B cell (primary cell): ENCODE results near the gene CHAF1B. TPM values are rescaled to one million over a fixed set of nuclear protein-coding genes. Genes with fewer than 3 reads are reported as not detected.

ENCODE experiments used
- ATAC-seq: fragments of 200-7000 bp; cut with Tn5 transposase; one replicate; pipeline ENCODE4 v1.10.0; 2021; ENCODE audit warnings: low read depth, mild to moderate bottlenecking, moderate number of reproducible peaks, moderate library complexity
- CTCF ChIA-PET: fragments of 350-600 bp; sonication (Branson Sonifier 250); formaldehyde crosslinking; loops from one replicate; lab custom pipeline; 2021; ENCODE audit warnings: antibody characterized with exemption, inconsistent platforms; lab: Charles Lee
- POLR2A ChIA-PET: fragments of 350-600 bp; sonication (Branson Sonifier 250); formaldehyde crosslinking; loops from one replicate; lab custom pipeline; 2021; ENCODE audit warnings: antibody characterized with exemption; lab: Charles Lee
- DNase-seq: peaks from one replicate; pipeline ENCODE4 v3.0.0; 2013
- H2AFZ ChIP-seq: 2 replicates; pipeline ENCODE4 v1.6.1; 2012; ENCODE audit warnings: mild to moderate bottlenecking, low read depth, low read length; ENCODE audit not compliant: insufficient read depth, poor library complexity, severe bottlenecking
- H3K27ac ChIP-seq, 2 donors: 1 replicate in 1 of 2; 2 replicates in 1 of 2; pipeline ENCODE4 v1.5.1; 2012 to 2013; ENCODE audit warnings: low read length in 2 of 2, mild to moderate bottlenecking in 2 of 2, moderate library complexity in 1 of 2
- H3K27me3 ChIP-seq, 4 experiments: fragments of 200-600 bp in 1 of 4; sonication (generic) in 1 of 4; replicated peaks in 1 of 4; 1 replicate in 2 of 4; 2 replicates in 2 of 4; pipeline versions ENCODE4 v1.6.1 to v1.7.0; 2013 to 2016; ENCODE audit warnings: low read length in 3 of 4, mild to moderate bottlenecking in 2 of 4, mixed read lengths in 1 of 4, moderate library complexity in 1 of 4; ENCODE audit not compliant: insufficient read depth in 4 of 4, control insufficient read depth in 3 of 4; ENCODE audit errors: control extremely low read depth in 1 of 4
- H3K36me3 ChIP-seq, 2 experiments: replicated peaks in 1 of 2; 1 replicate in 1 of 2; 2 replicates in 1 of 2; pipeline versions ENCODE4 v1.6.1 to v1.7.1; 2013; ENCODE audit warnings: low read length in 1 of 2; ENCODE audit not compliant: insufficient read depth in 2 of 2, control insufficient read depth in 1 of 2; ENCODE audit errors: control extremely low read depth in 1 of 2, extremely low read depth in 1 of 2
- H3K4me1 ChIP-seq, 2 donors: fragments of 200-600 bp in 1 of 2; sonication (generic) in 1 of 2; 1 replicate in 1 of 2; 2 replicates in 1 of 2; pipeline versions ENCODE4 v1.5.1 to v1.6.1; 2013 to 2017; ENCODE audit warnings: low read length in 2 of 2; ENCODE audit not compliant: control insufficient read depth in 2 of 2, insufficient read depth in 2 of 2
- H3K4me2 ChIP-seq: replicated peaks from 2 replicates; pipeline ENCODE3; 2012; ENCODE audit warnings: mild to moderate bottlenecking, low read depth, low read length; ENCODE audit not compliant: poor library complexity, severe bottlenecking
- H3K4me3 ChIP-seq, 5 experiments: fragments of 200-600 bp in 1 of 5; sonication (generic) in 1 of 5; 1 replicate in 3 of 5; 2 replicates in 2 of 5; pipeline versions ENCODE4 v1.5.1 to v1.7.0; 2011 to 2016; ENCODE audit warnings: low read length in 4 of 5, mild to moderate bottlenecking in 4 of 5, low read depth in 2 of 5, control low read depth in 1 of 5, moderate library complexity in 1 of 5; ENCODE audit not compliant: insufficient read depth in 1 of 5; ENCODE audit errors: control extremely low read depth in 1 of 5, extremely low read depth in 1 of 5
- H3K79me2 ChIP-seq: fragments of 200-600 bp; sonication (generic); one replicate; pipeline ENCODE4 v1.6.0; 2016; ENCODE audit warnings: low read length; ENCODE audit not compliant: control insufficient read depth, insufficient read depth
- H3K9ac ChIP-seq: fragments of 200-600 bp; sonication (generic); 2 replicates; pipeline ENCODE4 v1.6.1; 2017; ENCODE audit warnings: mild to moderate bottlenecking, low read length, moderate library complexity
- H3K9me3 ChIP-seq, 3 donors: one replicate each; pipeline versions ENCODE4 v1.6.1 to v1.7.1; 2013; ENCODE audit warnings: low read length in 2 of 3; ENCODE audit not compliant: control insufficient read depth in 2 of 3, insufficient read depth in 1 of 3; ENCODE audit errors: control extremely low read depth in 1 of 3
- H4K20me1 ChIP-seq: 2 replicates; pipeline ENCODE4 v1.6.0; 2012; ENCODE audit warnings: mild to moderate bottlenecking, low read length; ENCODE audit not compliant: insufficient read depth, control insufficient read depth, poor library complexity, severe bottlenecking
- H3K27ac Mint-ChIP-seq: one replicate; pipeline ENCODE4 v1.8.0; 2021; ENCODE audit warnings: mixed read lengths
- H3K27me3 Mint-ChIP-seq: one replicate; pipeline ENCODE4 v1.8.0; 2021; ENCODE audit warnings: mixed read lengths
- H3K4me1 Mint-ChIP-seq: one replicate; pipeline ENCODE4 v1.8.0; 2021; ENCODE audit warnings: mixed read lengths
- H3K4me3 Mint-ChIP-seq: one replicate; pipeline ENCODE4 v1.8.0; 2021; ENCODE audit warnings: mixed read lengths
- H3K9me3 Mint-ChIP-seq: one replicate; pipeline ENCODE4 v1.8.0; 2022; ENCODE audit warnings: mixed read lengths; ENCODE audit not compliant: insufficient read depth
- CTCF ChIP-seq: fragments of 200-600 bp; IDR thresholded peaks from one replicate; pipeline ENCODE4 v1.8.0; 2022; ENCODE audit warnings: antibody characterized with exemption, mild to moderate bottlenecking
- EZH2 ChIP-seq: IDR thresholded peaks from 2 replicates; pipeline ENCODE4 v1.6.1; 2012; ENCODE audit warnings: borderline replicate concordance, low read depth, mild to moderate bottlenecking, moderate library complexity, low read length; ENCODE audit not compliant: insufficient read depth, poor library complexity, severe bottlenecking
- WGBS: methylation state at CpG from one replicate; pipeline ENCODE4 v1.1.5; 2013; ENCODE audit warnings: missing lambda C conversion rate; ENCODE audit not compliant: insufficient coverage; 5-methylcytosine and 5-hydroxymethylcytosine counted together
- intact Hi-C: fragments of 100-400 bp; cut with micrococcal nuclease; formaldehyde crosslinking; loops from one replicate; pipeline ENCODE4 v1.10.0; 2022
- polyA plus RNA-seq: library from polyadenylated mRNA; depleted of rRNA; stranded (reverse); fragments of >200 nt; gene quantifications from 2 replicates; pipeline ENCODE4 v1.2.3, GENCODE V29; 2012
- total RNA-seq, 2 donors: library from RNA; stranded (reverse); fragments of 120-200 nt in 1 of 2; gene quantifications; 1 replicate in 1 of 2; 2 replicates in 1 of 2; pipeline versions ENCODE4 v1.2.3 to v1.2.4, GENCODE V29; 2013 to 2022

Gene CHAF1B
- total and polyA plus RNA-seq, 2 donors (not counting 1 experiment from before 2014, with no cell fraction given) = 1.1 to 1.9 TPM

GRCh38 chr21:36347962-36348328 lies 37.2 kb upstream of the CHAF1B start:
- no peaks in the 10 kb centered on the region for H3K27me3 ChIP-seq
- H3K4me3 ChIP-seq = no peak overlapping the region
- H3K4me1 Mint-ChIP-seq = no peaks in the 10 kb centered on the region
- H4K20me1 ChIP-seq = peaks cover 47% of the 10 kb centered on the region
- no peak overlapping the region for H3K27ac Mint-ChIP-seq
- no peak overlapping the region for H3K4me3 Mint-ChIP-seq
- H3K36me3 ChIP-seq = peaks cover 13 to 85% of the 10 kb centered on the region in 2 experiments
- no peak overlapping the region for H3K27ac ChIP-seq
- H3K4me1 ChIP-seq = no peaks in the 10 kb centered on the region
- no peak overlapping the region for H3K4me2 ChIP-seq
- WGBS = no CpG with 5 or more reads among the region's 2 CpGs
- no peak for TF ChIP-seq CTCF
- no peak for TF ChIP-seq EZH2
- no peaks in the 10 kb centered on the region for H3K9me3 ChIP-seq
- intact Hi-C loops = no loop called here
- no peaks in the 10 kb centered on the region for H3K27me3 Mint-ChIP-seq
- ATAC-seq = no peak
- CTCF ChIA-PET = interaction anchor here (0.5 to 1.1 kb wide), 2 partner anchors 194 to 232 kb away, joined by 3 to 4 read pairs; no protein-coding TSS in a partner anchor
- H3K9ac ChIP-seq = no peak overlapping the region
- peaks cover 45% of the 10 kb centered on the region for H3K79me2 ChIP-seq
- H3K9me3 Mint-ChIP-seq = no peaks in the 10 kb centered on the region
- POLR2A ChIA-PET = no interaction called here
- no peak for DNase-seq
- no peak overlapping the region for H2AFZ ChIP-seq

GRCh38 chr21:36349315-36349714 lies 35.9 kb upstream of the CHAF1B start:
- intact Hi-C loops = no loop called here
- ChIA-PET POLR2A (no interaction called here), CTCF (no interaction called here)
- no peak overlapping the region for H2AFZ ChIP-seq
- no peak overlapping the region for H3K9ac ChIP-seq
- no peak overlapping the region for H3K4me3 ChIP-seq
- H3K27ac ChIP-seq = no peak overlapping the region
- no peaks in the 10 kb centered on the region for H3K27me3 Mint-ChIP-seq
- H3K27ac Mint-ChIP-seq = no peak overlapping the region
- H3K9me3 Mint-ChIP-seq = no peaks in the 10 kb centered on the region
- no peaks in the 10 kb centered on the region for H3K4me1 Mint-ChIP-seq
- H3K4me3 Mint-ChIP-seq = no peak overlapping the region
- no peaks in the 10 kb centered on the region for H3K4me1 ChIP-seq
- no peaks in the 10 kb centered on the region for H3K27me3 ChIP-seq
- DNase-seq (no peak), ATAC-seq (no peak)
- WGBS = no CpG with 5 or more reads among the region's 2 CpGs
- peaks cover 14 to 77% of the 10 kb centered on the region in 2 experiments for H3K36me3 ChIP-seq
- TF ChIP-seq EZH2 (no peak), CTCF (no peak)
- no peaks in the 10 kb centered on the region for H3K9me3 ChIP-seq
- H3K79me2 ChIP-seq = peaks cover 39% of the 10 kb centered on the region
- peaks cover 53% of the 10 kb centered on the region for H4K20me1 ChIP-seq
- H3K4me2 ChIP-seq = no peak overlapping the region
